HG03378 (cell line): ENCODE measurements around the gene SEC14L1.
"Not testable (repeated sequence)": the region's sequence is repeated elsewhere in the genome, so short reads cannot be mapped to it uniquely, and the experiment has no call there.

Experiments used
- ATAC-seq: cut with Tn5 transposase; IDR thresholded peaks from one replicate; pipeline ENCODE4 v1.9.1; 2021; ENCODE audit warnings: mild to moderate bottlenecking, moderate library complexity; ENCODE audit not compliant: unreplicated experiment

The SEC14L1 gene

GRCh38 chr17:77231076-77231871 lies 90.5 kb downstream of the SEC14L1 start:
- ATAC-seq, result no peak

- no peak for ATAC-seq
Observed at GRCh38 chr17:77233127-77233526, 92.4 kb downstream of the SEC14L1 start.

GRCh38 chr17:77233635-77234334 lies 93.0 kb downstream of the SEC14L1 start:
- ATAC-seq, result no peak

- ATAC-seq, result no peak
Observed at GRCh38 chr17:77234695-77235094, 93.9 kb downstream of the SEC14L1 start.

- no peak for ATAC-seq
Observed at GRCh38 chr17:77235370-77235941, 94.7 kb downstream of the SEC14L1 start.

GRCh38 chr17:77237232-77238008 lies 96.7 kb downstream of the SEC14L1 start:
- ATAC-seq, result no peak

GRCh38 chr17:77240976-77241375 lies 100.2 kb downstream of the SEC14L1 start:
- no peak for ATAC-seq

- ATAC-seq, result no peak
Observed at GRCh38 chr17:77242118-77242851, 101.5 kb downstream of the SEC14L1 start.

GRCh38 chr17:77245162-77245926 lies 104.6 kb downstream of the SEC14L1 start:
- ATAC-seq, result no peak

- no peak for ATAC-seq
Observed at GRCh38 chr17:77246110-77247047, 105.6 kb downstream of the SEC14L1 start.

- ATAC-seq, result no peak
Observed at GRCh38 chr17:77247048-77247541, 106.3 kb downstream of the SEC14L1 start.

GRCh38 chr17:77247609-77248008 lies 106.8 kb downstream of the SEC14L1 start:
- no peak for ATAC-seq

GRCh38 chr17:77248216-77249114 lies 107.7 kb downstream of the SEC14L1 start:
- no peak for ATAC-seq

GRCh38 chr17:77251622-77252183 lies 110.9 kb downstream of the SEC14L1 start:
- ATAC-seq, result no peak

GRCh38 chr17:77252306-77252705 lies 111.5 kb downstream of the SEC14L1 start:
- not testable (repeated sequence) for ATAC-seq

- ATAC-seq, result no peak
Observed at GRCh38 chr17:77253611-77254051, 112.9 kb downstream of the SEC14L1 start.
